AG04449 (cell line): ENCODE measurements around the gene MGST2.

Experiments used
- CTCF ChIA-PET: fragments of 350-600 bp; formaldehyde crosslinking; extraction: SDS; loops from one replicate; lab custom pipeline; 2021; ENCODE audit warnings: antibody characterized with exemption; lab: Yijun Ruan, JAX
- POLR2A ChIA-PET: fragments of 400-600, 350-600 bp; formaldehyde crosslinking; extraction: SDS; loops from one replicate; lab custom pipeline; 2020; ENCODE audit warnings: antibody characterized with exemption, inconsistent platforms; lab: Yijun Ruan, JAX
- DNase-seq: peaks from one replicate; pipeline ENCODE4 v3.0.0-alpha.2; 2010; ENCODE audit warnings: low read depth, low spot score
- H3K4me3 ChIP-seq: 2 replicates; pipeline ENCODE4 v1.5.1; 2011; ENCODE audit warnings: low read depth, mild to moderate bottlenecking, control low read depth, low read length
- TF ChIP-seq, protein P1 (sequence below): IDR thresholded peaks from one replicate; pipeline ENCODE4 v1.5.1; 2011; ENCODE audit warnings: mild to moderate bottlenecking, moderate library complexity, low read length, control low read depth, inconsistent platforms; ENCODE audit not compliant: insufficient read depth; ENCODE audit errors: missing control alignments

Gene MGST2

GRCh38 chr4:139734875-139735380 is 69.3 kb downstream of the MGST2 start:
- peak overlapping the region; percentile 59 for H3K4me3 ChIP-seq
- peak; percentile 14 for DNase-seq
- TF ChIP-seq, protein P1, sequence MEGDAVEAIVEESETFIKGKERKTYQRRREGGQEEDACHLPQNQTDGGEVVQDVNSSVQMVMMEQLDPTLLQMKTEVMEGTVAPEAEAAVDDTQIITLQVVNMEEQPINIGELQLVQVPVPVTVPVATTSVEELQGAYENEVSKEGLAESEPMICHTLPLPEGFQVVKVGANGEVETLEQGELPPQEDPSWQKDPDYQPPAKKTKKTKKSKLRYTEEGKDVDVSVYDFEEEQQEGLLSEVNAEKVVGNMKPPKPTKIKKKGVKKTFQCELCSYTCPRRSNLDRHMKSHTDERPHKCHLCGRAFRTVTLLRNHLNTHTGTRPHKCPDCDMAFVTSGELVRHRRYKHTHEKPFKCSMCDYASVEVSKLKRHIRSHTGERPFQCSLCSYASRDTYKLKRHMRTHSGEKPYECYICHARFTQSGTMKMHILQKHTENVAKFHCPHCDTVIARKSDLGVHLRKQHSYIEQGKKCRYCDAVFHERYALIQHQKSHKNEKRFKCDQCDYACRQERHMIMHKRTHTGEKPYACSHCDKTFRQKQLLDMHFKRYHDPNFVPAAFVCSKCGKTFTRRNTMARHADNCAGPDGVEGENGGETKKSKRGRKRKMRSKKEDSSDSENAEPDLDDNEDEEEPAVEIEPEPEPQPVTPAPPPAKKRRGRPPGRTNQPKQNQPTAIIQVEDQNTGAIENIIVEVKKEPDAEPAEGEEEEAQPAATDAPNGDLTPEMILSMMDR, result peak; percentile 86
- ChIA-PET POLR2A (no interaction called here), CTCF (interaction anchor here (0.7 to 2.9 kb wide), 34 partner anchors 10 to 625 kb away, joined by 3 to 17 read pairs (median 4); no protein-coding TSS in a partner anchor)

GRCh38 chr4:139735381-139736273 is 70.0 kb downstream of the MGST2 start:
- TF ChIP-seq, protein P1, result no peak
- ChIA-PET CTCF (interaction anchor here (0.9 to 4.5 kb wide), 9 partner anchors 12 to 625 kb away, joined by 3 to 22 read pairs (median 6); no protein-coding TSS in a partner anchor), POLR2A (no interaction called here)
- H3K4me3 ChIP-seq, result peak overlapping the region; percentile 59
- no peak for DNase-seq

GRCh38 chr4:139736274-139736660 is 70.6 kb downstream of the MGST2 start:
- CTCF ChIA-PET, result interaction anchor here (0.9 to 4.5 kb wide), 4 partner anchors 314 to 624 kb away, joined by 3 to 22 read pairs (median 3); no protein-coding TSS in a partner anchor
- no peak overlapping the region for H3K4me3 ChIP-seq
- no peak for DNase-seq
- TF ChIP-seq, protein P1, result no peak
- POLR2A ChIA-PET, result no interaction called here

DNA sequence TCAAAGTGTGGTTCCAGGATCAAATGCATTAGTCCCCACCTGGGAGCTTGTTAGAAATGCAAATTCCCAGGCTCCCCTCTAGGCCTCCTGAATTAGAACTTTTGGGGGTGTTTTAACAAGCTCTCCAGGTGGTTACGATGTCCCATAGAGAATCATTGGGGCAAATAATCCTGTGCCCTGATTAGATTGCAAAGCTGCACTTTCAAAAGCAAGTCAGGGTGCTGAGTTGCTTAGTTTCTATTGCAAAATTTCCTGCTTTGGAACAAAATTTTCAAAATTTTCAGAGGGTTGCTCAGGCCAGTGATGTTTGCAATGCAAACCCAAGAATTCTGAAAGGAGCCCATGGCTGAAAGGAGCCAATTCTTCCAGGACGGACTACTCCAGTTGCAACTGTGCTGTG is 71.0 kb downstream of the MGST2 start:
- no peak for DNase-seq
- TF ChIP-seq, protein P1, result no peak
- H3K4me3 ChIP-seq, result no peak overlapping the region
- CTCF ChIA-PET, result interaction anchor here (0.9 to 4.5 kb wide), 4 partner anchors 314 to 624 kb away, joined by 3 to 22 read pairs (median 3); no protein-coding TSS in a partner anchor
- POLR2A ChIA-PET, result no interaction called here

DNA sequence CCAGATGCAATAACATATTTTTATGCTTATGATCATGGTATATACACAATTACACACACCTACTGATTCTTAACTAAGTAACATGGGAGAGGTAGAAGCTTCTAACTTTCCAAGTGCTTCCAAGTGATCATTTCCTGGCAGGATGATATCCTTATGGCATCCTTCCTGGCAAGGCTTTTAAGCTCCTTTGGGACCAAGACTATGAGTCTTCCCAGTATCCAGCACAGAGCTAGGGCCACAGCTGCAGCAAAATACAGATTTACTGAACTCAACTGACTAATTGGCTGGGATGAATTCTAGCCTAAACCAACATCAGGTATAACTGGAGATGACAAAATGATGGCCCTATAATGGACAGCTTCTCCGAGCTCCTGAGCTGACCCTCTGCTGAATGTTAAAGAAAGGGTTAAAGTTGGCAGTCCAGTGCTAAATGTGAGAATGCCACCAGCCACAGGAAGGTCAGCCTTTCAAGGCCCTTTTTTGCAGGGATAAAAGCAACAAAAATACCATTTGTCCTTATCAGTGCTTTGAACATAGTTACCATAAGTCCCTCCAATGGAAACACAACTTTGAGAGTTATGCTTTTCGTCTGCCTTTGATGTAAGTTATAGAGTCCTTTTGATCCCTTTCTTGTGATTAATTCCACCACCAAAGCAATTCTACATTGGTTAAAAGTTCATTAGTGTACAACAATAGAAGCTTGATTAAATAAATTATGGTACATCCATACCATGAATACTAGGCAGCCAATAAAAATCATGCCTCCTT is 73.4 kb downstream of the MGST2 start:
- no peak overlapping the region for H3K4me3 ChIP-seq
- no peak for DNase-seq
- TF ChIP-seq, protein P1, result no peak
- POLR2A ChIA-PET, result no interaction called here
- CTCF ChIA-PET, result interaction anchor here (1.2 to 4.5 kb wide), 6 partner anchors 8 to 591 kb away, joined by 3 to 22 read pairs (median 4); no protein-coding TSS in a partner anchor
